Neural progenitor cell (in vitro differentiated cells): Measurements from ENCODE around the gene MMP2. TPM values are rescaled to one million over a fixed set of nuclear protein-coding genes. Genes with fewer than 3 reads are reported as not detected.

Experiments used
- DNase-seq: peaks from one replicate; pipeline ENCODE4 v3.0.0-alpha.2; 2016; ENCODE audit warnings: low spot score
- H2AFZ ChIP-seq: fragments of 200-600 bp; sonication (generic); replicated peaks from 2 replicates; pipeline ENCODE4 v1.6.1; 2016; ENCODE audit warnings: antibody characterized with exemption
- H3F3A ChIP-seq: fragments of 200-600 bp; sonication (generic); 2 replicates; pipeline ENCODE4 v1.6.1; 2016; ENCODE audit warnings: antibody characterized with exemption, low read depth
- H3K27ac ChIP-seq: fragments of 200-600 bp; sonication (generic); 2 replicates; pipeline ENCODE4 v1.5.1; 2016; ENCODE audit warnings: mild to moderate bottlenecking
- H3K27me3 ChIP-seq: fragments of 200-600 bp; sonication (generic); 2 replicates; pipeline ENCODE4 v1.6.1; 2016; ENCODE audit warnings: mild to moderate bottlenecking, moderate library complexity
- H3K36me3 ChIP-seq: fragments of 200-600 bp; sonication (generic); 2 replicates; pipeline ENCODE4 v1.5.1; 2016
- H3K4me1 ChIP-seq: fragments of 200-600 bp; sonication (generic); 2 replicates; pipeline ENCODE4 v1.6.1; 2016; ENCODE audit warnings: mixed run types
- H3K4me2 ChIP-seq: fragments of 200-600 bp; sonication (generic); 2 replicates; pipeline ENCODE4 v1.6.1; 2016
- H3K4me3 ChIP-seq: fragments of 200-600 bp; sonication (generic); 2 replicates; pipeline ENCODE4 v1.5.1; 2016
- H3K79me2 ChIP-seq: fragments of 200-600 bp; sonication (generic); 2 replicates; pipeline ENCODE4 v1.6.1; 2016; ENCODE audit warnings: low read depth
- H3K9ac ChIP-seq: fragments of 200-600 bp; sonication (generic); 2 replicates; pipeline ENCODE4 v1.6.1; 2016
- H3K9me3 ChIP-seq: fragments of 200-600 bp; sonication (generic); 2 replicates; pipeline ENCODE4 v1.5.1; 2016; ENCODE audit warnings: low read depth
- H4K20me1 ChIP-seq: fragments of 200-600 bp; sonication (generic); 2 replicates; pipeline ENCODE4 v1.6.1; 2016; ENCODE audit warnings: low read depth
- H3K27ac Mint-ChIP-seq: 3 replicates; pipeline ENCODE4 v1.8.0; 2021; ENCODE audit warnings: mixed read lengths
- H3K27me3 Mint-ChIP-seq: 2 replicates; pipeline ENCODE4 v1.8.0; 2022; ENCODE audit warnings: low read depth, mild to moderate bottlenecking, inconsistent platforms, moderate library complexity, mixed read lengths; ENCODE audit not compliant: insufficient read depth
- H3K36me3 Mint-ChIP-seq: 3 replicates; pipeline ENCODE4 v1.8.0; 2021; ENCODE audit warnings: mixed read lengths
- H3K4me1 Mint-ChIP-seq: 3 replicates; pipeline ENCODE4 v1.8.0; 2021; ENCODE audit warnings: mixed read lengths
- H3K4me3 Mint-ChIP-seq: 3 replicates; pipeline ENCODE4 v1.8.0; 2021; ENCODE audit warnings: mild to moderate bottlenecking, moderate library complexity, mixed read lengths
- H3K9me3 Mint-ChIP-seq: 3 replicates; pipeline ENCODE4 v1.8.0; 2020; ENCODE audit warnings: mixed read lengths
- CTCF ChIP-seq: fragments of 200-600 bp; sonication (generic); IDR thresholded peaks from 2 replicates; pipeline ENCODE4 v1.5.1; 2017; ENCODE audit warnings: antibody characterized with exemption, mild to moderate bottlenecking
- EZH2 ChIP-seq: fragments of 200-600 bp; sonication (generic); IDR thresholded peaks from 2 replicates; pipeline ENCODE4 v1.6.1; 2017; ENCODE audit warnings: antibody characterized with exemption, mild to moderate bottlenecking, moderate library complexity
- EZH2phosphoT487 ChIP-seq: fragments of 200-600 bp; sonication (generic); IDR thresholded peaks from 2 replicates; pipeline ENCODE4 v1.6.1; 2017; ENCODE audit warnings: antibody characterized with exemption
- total RNA-seq: library from RNA; depleted of rRNA; stranded (reverse); fragments of >200 nt; gene quantifications from 2 replicates; pipeline ENCODE4 v1.2.3, GENCODE V29; 2015; ENCODE audit warnings: low replicate concordance

Gene MMP2
- total RNA-seq, 1 donor from 2014 or later, result 18.3 TPM

- no peak overlapping the region for H3K4me3 ChIP-seq
- H3K36me3 Mint-ChIP-seq, result no peaks in the 10 kb centered on the region
- H3K4me1 ChIP-seq, result no peaks in the 10 kb centered on the region
Observed at GRCh38 chr16:55529018-55529417, 50.0 kb downstream of the MMP2 start.

GRCh38 chr16:55530316-55530856 lies 51.4 kb downstream of the MMP2 start:
- Histone ChIP-seq H3K9ac (no peak overlapping the region), H3K27ac (no peak overlapping the region), H3K4me3 (no peak overlapping the region), H3K36me3 (no peaks in the 10 kb centered on the region), H3K4me1 (no peaks in the 10 kb centered on the region), H4K20me1 (no peaks in the 10 kb centered on the region), H2AFZ (no peak overlapping the region), H3F3A (no peaks in the 10 kb centered on the region), H3K27me3 (no peaks in the 10 kb centered on the region), H3K79me2 (no peaks in the 10 kb centered on the region), H3K9me3 (no peaks in the 10 kb centered on the region), H3K4me2 (no peak overlapping the region)
- H3K9me3 Mint-ChIP-seq, result no peaks in the 10 kb centered on the region
- H3K27me3 Mint-ChIP-seq, result no peaks in the 10 kb centered on the region
- H3K27ac Mint-ChIP-seq, result no peak overlapping the region
- no peak for DNase-seq
- TF ChIP-seq EZH2, result no peak
- no peak for TF ChIP-seq EZH2phosphoT487
- no peak for TF ChIP-seq CTCF
- H3K36me3 Mint-ChIP-seq, result no peaks in the 10 kb centered on the region
- no peak overlapping the region for H3K4me3 Mint-ChIP-seq
- H3K4me1 Mint-ChIP-seq, result no peaks in the 10 kb centered on the region

More at GRCh38 chr16:55529018-55529417, 50.0 kb downstream of the MMP2 start:
- no peaks in the 10 kb centered on the region for H3K9me3 ChIP-seq
- no peak overlapping the region for H3K27ac Mint-ChIP-seq
- no peaks in the 10 kb centered on the region for H3K4me1 Mint-ChIP-seq
- H3K9me3 Mint-ChIP-seq, result no peaks in the 10 kb centered on the region
- no peaks in the 10 kb centered on the region for H4K20me1 ChIP-seq
- H3F3A ChIP-seq, result no peaks in the 10 kb centered on the region
- no peak overlapping the region for H2AFZ ChIP-seq
- no peak overlapping the region for H3K4me3 Mint-ChIP-seq
- H3K27me3 ChIP-seq, result no peaks in the 10 kb centered on the region
- TF ChIP-seq CTCF (no peak), EZH2 (no peak), EZH2phosphoT487 (no peak)
- DNase-seq, result no peak
- no peak overlapping the region for H3K9ac ChIP-seq
- H3K4me2 ChIP-seq, result no peak overlapping the region
- no peaks in the 10 kb centered on the region for H3K36me3 ChIP-seq
- no peaks in the 10 kb centered on the region for H3K27me3 Mint-ChIP-seq
- H3K27ac ChIP-seq, result no peak overlapping the region
- H3K79me2 ChIP-seq, result no peaks in the 10 kb centered on the region

GRCh38 chr16:55532227-55532626 lies 53.2 kb downstream of the MMP2 start:
- no peak overlapping the region for H3K4me3 ChIP-seq
- no peaks in the 10 kb centered on the region for H3K4me1 ChIP-seq
- no peaks in the 10 kb centered on the region for H3F3A ChIP-seq
- Mint-ChIP-seq H3K36me3 (no peaks in the 10 kb centered on the region), H3K9me3 (no peaks in the 10 kb centered on the region), H3K27ac (no peak overlapping the region), H3K27me3 (no peaks in the 10 kb centered on the region), H3K4me3 (no peak overlapping the region), H3K4me1 (no peaks in the 10 kb centered on the region)
- no peaks in the 10 kb centered on the region for H3K36me3 ChIP-seq
- H3K9me3 ChIP-seq, result no peaks in the 10 kb centered on the region
- H3K27me3 ChIP-seq, result no peaks in the 10 kb centered on the region
- H3K79me2 ChIP-seq, result no peaks in the 10 kb centered on the region
- H3K4me2 ChIP-seq, result no peak overlapping the region
- H4K20me1 ChIP-seq, result no peaks in the 10 kb centered on the region
- H2AFZ ChIP-seq, result no peak overlapping the region
- DNase-seq, result no peak
- no peak overlapping the region for H3K27ac ChIP-seq
- H3K9ac ChIP-seq, result no peak overlapping the region
- no peak for TF ChIP-seq CTCF
- TF ChIP-seq EZH2phosphoT487, result no peak
- TF ChIP-seq EZH2, result no peak
